ENCODE data around the gene RASD1.

Gene RASD1

GRCh38 chr17:17509601-17510425, 13.6 kb upstream of the RASD1 start:
- no peak for DNase-seq

- DNase-seq = no peak
Observed at GRCh38 chr17:17508646-17509591, 12.7 kb upstream of the RASD1 start.

- DNase-seq = no peak
Observed at GRCh38 chr17:17508019-17508535, 11.9 kb upstream of the RASD1 start.

- no peak for DNase-seq
Observed at GRCh38 chr17:17507465-17508011, 11.3 kb upstream of the RASD1 start.

GRCh38 chr17:17506893-17507464, 10.8 kb upstream of the RASD1 start:
- peak; percentile 24 for DNase-seq

- peak; percentile 28 for DNase-seq
Observed at GRCh38 chr17:17506181-17506741, 10.1 kb upstream of the RASD1 start.

- no peak for DNase-seq
Observed at GRCh38 chr17:17505610-17506171, 9.5 kb upstream of the RASD1 start.

- no peak for DNase-seq
Observed at GRCh38 chr17:17505151-17505550, 9.0 kb upstream of the RASD1 start.

- no peak for DNase-seq
Observed at GRCh38 chr17:17504341-17505140, 8.3 kb upstream of the RASD1 start.

GRCh38 chr17:17503566-17504130, 7.5 kb upstream of the RASD1 start:
- DNase-seq = peak; percentile 42

- no peak for DNase-seq
Observed at GRCh38 chr17:17502741-17503565, 6.8 kb upstream of the RASD1 start.

- no peak for DNase-seq
Observed at GRCh38 chr17:17500999-17501605, 4.9 kb upstream of the RASD1 start.

- DNase-seq = no peak
Observed at GRCh38 chr17:17499402-17500145, 3.4 kb upstream of the RASD1 start.

GRCh38 chr17:17498606-17499301, 2.6 kb upstream of the RASD1 start:
- DNase-seq = no peak

- no peak for DNase-seq
Observed at GRCh38 chr17:17497845-17498520, 1.8 kb upstream of the RASD1 start.

- DNase-seq = no peak
Observed at GRCh38 chr17:17497065-17497844, 1.1 kb upstream of the RASD1 start.
